GM12878 (cell line): ENCODE measurements around the gene CERK. TPM values are rescaled to one million over a fixed set of nuclear protein-coding genes. Genes with fewer than 3 reads are reported as not detected.
A peak's percentile ranks its signal among the peaks of the same experiment; 100 is the strongest.

Experiments
- ATF7 ChIP-seq: fragments of 450-650 bp; IDR thresholded peaks from 2 replicates; pipeline ENCODE4 v1.6.1; 2016; ENCODE audit warnings: low read depth, mild to moderate bottlenecking
- BHLHE40 ChIP-seq, 2 experiments: fragments of 450-650 bp in 1 of 2; IDR thresholded peaks; 2 replicates each; pipeline ENCODE4 v1.6.1; 2011 to 2017; ENCODE audit warnings: low read depth in 2 of 2, borderline replicate concordance in 1 of 2, improper control_type of control experiment in 1 of 2, low read length in 1 of 2, mild to moderate bottlenecking in 1 of 2
- BRCA1 ChIP-seq: IDR thresholded peaks from 2 replicates; pipeline ENCODE4 v1.6.1; 2011; ENCODE audit warnings: low read depth, low read length, improper control_type of control experiment
- CBX5 ChIP-seq: sonication (generic); IDR thresholded peaks from 2 replicates; pipeline ENCODE4 v1.6.1; 2016; ENCODE audit warnings: low read depth, moderate library complexity, mild to moderate bottlenecking, inconsistent platforms
- CEBPZ ChIP-seq: fragments of 150-350 bp; IDR thresholded peaks from 2 replicates; pipeline ENCODE4 v1.6.1; 2016; ENCODE audit warnings: low read depth, low read length
- ESRRA ChIP-seq: IDR thresholded peaks from 2 replicates; pipeline ENCODE4 v1.6.1; 2012; ENCODE audit warnings: mild to moderate bottlenecking, low read length, improper control_type of control experiment
- FOXM1 ChIP-seq: IDR thresholded peaks from 2 replicates; pipeline ENCODE4 v1.6.1; 2012; ENCODE audit warnings: low read depth, mild to moderate bottlenecking, inconsistent platforms, low read length, moderate library complexity
- HSF1 ChIP-seq: fragments of 150-350 bp; IDR thresholded peaks from 2 replicates; pipeline ENCODE4 v1.6.1; 2014; ENCODE audit warnings: mild to moderate bottlenecking, low read depth, low read length
- NFYA ChIP-seq: IDR thresholded peaks from 2 replicates; pipeline ENCODE4 v1.6.1; 2011; ENCODE audit warnings: low read depth, mild to moderate bottlenecking, low read length, improper control_type of control experiment, borderline replicate concordance
- NFYB ChIP-seq: IDR thresholded peaks from 2 replicates; pipeline ENCODE4 v1.6.1; 2011; ENCODE audit warnings: low read depth, mild to moderate bottlenecking, low read length, improper control_type of control experiment, moderate library complexity; ENCODE audit not compliant: insufficient read depth
- NRF1 ChIP-seq: conservative IDR thresholded peaks from 2 replicates; pipeline ENCODE4 v1.6.1; 2011; ENCODE audit warnings: mild to moderate bottlenecking, low read depth, low read length, improper control_type of control experiment
- PAX8 ChIP-seq: fragments of 450-650 bp; IDR thresholded peaks from 2 replicates; pipeline ENCODE4 v1.6.1; 2017; ENCODE audit warnings: mild to moderate bottlenecking, moderate library complexity
- POU2F2 ChIP-seq: IDR thresholded peaks from 3 replicates; pipeline ENCODE4 v1.6.1; 2011; ENCODE audit warnings: low read depth, mild to moderate bottlenecking, low read length, borderline replicate concordance
- RB1 ChIP-seq: fragments of 450-650 bp; formaldehyde crosslinking; IDR thresholded peaks from 2 replicates; pipeline ENCODE4 v1.6.1; 2017; ENCODE audit warnings: mild to moderate bottlenecking, borderline replicate concordance
- RCOR1 ChIP-seq: conservative IDR thresholded peaks from 2 replicates; pipeline ENCODE4 v1.6.1; 2012; ENCODE audit warnings: low read depth, low read length, improper control_type of control experiment
- RUNX3 ChIP-seq: IDR thresholded peaks from 2 replicates; pipeline ENCODE4 v1.6.1; 2012; ENCODE audit warnings: low read length, inconsistent platforms
- SMAD1 ChIP-seq: fragments of 450-650 bp; IDR thresholded peaks from 2 replicates; pipeline ENCODE4 v1.6.1; 2018; ENCODE audit warnings: mild to moderate bottlenecking, low read depth; ENCODE audit not compliant: partially characterized antibody
- SRF ChIP-seq, 2 experiments: IDR thresholded peaks; 2 replicates each; pipeline ENCODE4 v1.6.1; 2011; ENCODE audit warnings: low read depth in 2 of 2, low read length in 2 of 2, mild to moderate bottlenecking in 1 of 2, moderate library complexity in 1 of 2
- TCF3 ChIP-seq: IDR thresholded peaks from 2 replicates; pipeline ENCODE4 v1.6.1; 2012; ENCODE audit warnings: low read depth, mild to moderate bottlenecking, low read length, borderline replicate concordance; ENCODE audit not compliant: insufficient read depth
- ZBTB4 ChIP-seq: fragments of 450-650 bp; formaldehyde crosslinking; IDR thresholded peaks from 2 replicates; pipeline ENCODE4 v1.4.0; 2022; ENCODE audit warnings: mild to moderate bottlenecking, moderate library complexity
- ZNF207 ChIP-seq: fragments of 450-650 bp; IDR thresholded peaks from 2 replicates; pipeline ENCODE4 v1.6.1; 2014; ENCODE audit warnings: antibody characterized with exemption, mild to moderate bottlenecking, borderline replicate concordance
- ZZZ3 ChIP-seq: IDR thresholded peaks from 2 replicates; pipeline ENCODE4 v1.6.1; 2011; ENCODE audit warnings: low read depth; ENCODE audit not compliant: control insufficient read depth, insufficient read length
- polyA plus RNA-seq, 11 experiments: library from polyadenylated mRNA; depleted of rRNA in 4 of 11; unstranded in 6 of 11; stranded (reverse) in 5 of 11; fragments of >200 nt; fragmentation: Nextera tagmentation in 4 of 11; fragmentation: Illumina TruSeq in 1 of 11; extraction: Ambion mirVana in 4 of 11; extraction: Trizol in 1 of 11; gene quantifications; 1 replicate in 1 of 11; 2 replicates in 10 of 11; pipeline versions ENCODE4 v1.2.1 to v1.2.3, GENCODE V29; 2011 to 2016; ENCODE audit warnings: inconsistent platforms in 2 of 11, missing spikeins in 2 of 11, low read depth in 1 of 11
- total RNA-seq, 4 experiments: library from RNA; depleted of rRNA in 3 of 4; stranded (reverse); fragments of >200 nt in 3 of 4; fragmentation: Illumina TruSeq in 1 of 4; extraction: Trizol in 1 of 4; gene quantifications; 2 replicates each; pipeline versions ENCODE4 v1.2.1 to v1.2.3, GENCODE V29; 2013 to 2021

Gene CERK
- total and polyA plus RNA-seq, 10 of the 15 experiments (the other 5 are each of a cell fraction or from before 2014, with no cell fraction given), result 4.0 to 41.1 (median 30.2) TPM

GRCh38 chr22:46653596-46653995, 84.5 kb downstream of the CERK start (continued):
- peak in 1 of 2 experiments; percentile 16; a peak in 1 of 4 replicates for TF ChIP-seq BHLHE40 (IDR thresholded peaks at IDR 0.05; ENCODE audit: borderline replicate concordance in 1 of 2, low read depth in 2 of 2, low read length in 1 of 2)
- no peak for TF ChIP-seq NFYA
- no peak for TF ChIP-seq ZBTB4 (CRISPR knock-in tag)
- no peak for TF ChIP-seq ZNF207
- no peak for TF ChIP-seq POU2F2
- TF ChIP-seq ATF7, result no peak
- no peak for TF ChIP-seq BRCA1
- TF ChIP-seq SRF (IDR thresholded peaks at IDR 0.05; ENCODE audit: low read depth in 2 of 2, low read length in 2 of 2), result no peak
- TF ChIP-seq RB1, result no peak
- TF ChIP-seq CEBPZ, result no peak
- no peak for TF ChIP-seq CBX5
- TF ChIP-seq HSF1, result no peak
- TF ChIP-seq NFYB, result no peak
- no peak for TF ChIP-seq RCOR1
- no peak for TF ChIP-seq ZZZ3
- TF ChIP-seq FOXM1, result no peak
- TF ChIP-seq SMAD1, result no peak
- no peak for TF ChIP-seq NRF1
- peak; percentile 33; the same call in 1 of the 2 replicates for TF ChIP-seq RUNX3
- TF ChIP-seq ESRRA, result 0 out of 2 replicates have a peak, but pooled peaks have one; percentile 41
- TF ChIP-seq PAX8, result no peak
- TF ChIP-seq TCF3, result no peak
